NCI-H128 (cell line): ENCODE data around the gene TAS2R30.
"Not testable (repeated sequence)": the region's sequence is repeated elsewhere in the genome, so short reads cannot be mapped to it uniquely, and the experiment has no call there.

Experiments
- DNase-seq: peaks from one replicate; lab custom pipeline; 2025; ENCODE audit not compliant: unreplicated experiment; lab: John Stamatoyannopoulos, UW

The TAS2R30 gene

DNA sequence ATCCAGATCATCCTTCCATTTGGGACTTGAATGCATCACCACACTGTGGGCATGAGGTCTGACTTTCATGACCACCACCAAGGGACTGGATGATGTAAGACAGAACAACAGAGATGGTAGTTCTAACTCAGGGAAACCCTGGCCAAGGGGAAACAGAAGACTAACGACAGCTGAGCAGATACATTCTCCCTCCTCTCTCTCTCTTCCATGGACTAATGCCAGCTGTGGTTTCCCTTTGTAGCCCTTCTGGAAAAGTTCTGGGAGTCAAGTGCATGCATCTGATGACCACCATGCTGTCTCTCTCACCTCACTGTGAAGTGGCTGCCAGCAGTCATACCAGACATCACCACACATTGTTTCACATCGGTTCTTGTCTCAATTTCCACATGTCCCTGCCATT lies 3.4 kb downstream of the TAS2R30 start:
- no peak for DNase-seq

DNA sequence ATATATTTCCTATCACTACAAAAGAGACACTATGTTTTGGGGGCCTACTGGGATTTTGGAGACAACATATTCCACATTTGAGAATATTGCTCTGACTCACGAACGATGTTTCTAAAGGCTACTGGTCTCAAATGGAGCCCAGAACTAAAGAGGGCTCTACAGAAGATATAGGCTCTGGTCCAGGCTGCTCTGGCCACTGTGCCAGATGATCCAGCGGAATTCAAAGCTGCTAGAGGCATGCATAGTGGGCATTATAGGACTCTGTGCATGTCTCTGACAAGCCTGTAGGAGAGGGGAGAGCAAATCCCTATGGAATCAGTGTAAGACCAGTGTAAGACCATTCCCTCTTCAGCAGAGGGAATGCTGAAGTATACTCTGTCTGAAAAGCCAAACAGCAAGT lies 4.1 kb downstream of the TAS2R30 start:
- DNase-seq: no peak

DNA sequence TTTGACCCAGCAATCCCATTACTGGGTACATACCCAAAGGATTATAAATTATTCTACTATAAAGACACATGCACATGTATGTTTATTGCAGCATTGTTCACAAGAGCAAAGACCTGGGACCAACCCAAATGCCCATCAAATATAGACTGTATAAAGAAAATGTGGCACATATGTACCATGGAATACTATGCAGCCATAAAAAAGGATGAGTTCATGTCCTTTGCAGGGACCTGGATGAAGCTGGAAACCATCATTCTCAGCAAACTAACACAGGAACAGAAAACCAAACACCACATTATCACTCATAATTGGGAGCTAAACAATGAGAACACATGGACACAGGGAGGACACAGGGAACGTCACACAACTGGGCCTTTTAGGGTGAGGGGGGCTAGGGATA lies 20.3 kb downstream of the TAS2R30 start:
- not testable (repeated sequence) for DNase-seq

DNA sequence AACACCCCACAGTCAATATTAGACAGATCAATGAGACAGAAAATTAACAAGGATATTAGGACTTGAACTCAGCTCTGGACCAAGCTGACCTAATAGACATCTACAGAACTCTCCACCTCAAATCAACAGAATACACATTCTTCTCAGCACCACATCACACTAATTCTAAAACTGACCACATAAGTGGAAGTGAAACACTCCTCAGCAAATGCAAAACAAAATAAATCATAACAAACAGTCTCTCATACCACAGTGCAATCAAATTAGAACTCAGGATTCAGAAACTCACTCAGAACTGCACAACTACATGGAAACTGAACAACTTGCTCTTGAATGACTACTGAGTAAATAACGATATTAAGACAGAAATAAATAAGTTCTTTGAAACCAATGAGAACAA lies 23.2 kb downstream of the TAS2R30 start:
- DNase-seq: not testable (repeated sequence)

DNA sequence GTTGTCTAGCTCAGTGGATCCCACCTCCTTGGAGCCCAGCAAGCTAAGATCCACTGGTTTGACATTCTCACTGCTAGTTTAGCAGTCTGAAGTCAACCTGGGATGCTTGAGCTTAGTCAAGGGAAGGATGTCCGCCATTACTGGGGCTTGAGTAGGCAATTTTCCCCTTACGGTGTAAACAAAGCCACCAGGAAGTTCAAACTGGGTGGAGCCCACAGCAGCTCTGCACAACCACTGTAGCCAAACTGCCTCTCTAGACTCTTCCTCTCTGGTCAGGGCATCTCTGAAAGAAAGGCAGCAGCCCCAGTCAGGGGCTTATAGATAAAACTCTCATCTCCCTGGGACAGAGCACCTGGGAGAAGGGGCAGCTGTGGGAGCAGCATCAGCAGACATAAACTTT lies 25.6 kb downstream of the TAS2R30 start:
- DNase-seq: no peak

DNA sequence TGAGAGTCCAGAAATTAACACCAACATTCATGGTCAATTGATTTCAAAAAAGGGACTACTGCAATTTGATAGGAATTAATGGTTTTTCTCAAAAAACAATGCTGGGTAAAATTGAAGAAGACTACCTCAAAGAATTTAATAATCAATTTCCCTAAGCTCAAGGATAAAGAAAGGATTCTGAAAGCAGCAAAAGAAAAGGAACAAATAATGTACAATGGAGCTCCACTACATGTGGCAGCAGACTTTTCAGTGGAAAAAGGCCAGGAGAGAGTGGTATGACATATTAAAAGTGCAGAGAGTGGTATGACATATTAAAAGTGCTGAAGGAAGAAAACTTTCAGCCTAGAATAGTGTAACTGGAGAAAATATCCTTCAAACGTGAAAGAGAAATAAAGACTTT lies 26.7 kb downstream of the TAS2R30 start:
- no peak for DNase-seq

DNA sequence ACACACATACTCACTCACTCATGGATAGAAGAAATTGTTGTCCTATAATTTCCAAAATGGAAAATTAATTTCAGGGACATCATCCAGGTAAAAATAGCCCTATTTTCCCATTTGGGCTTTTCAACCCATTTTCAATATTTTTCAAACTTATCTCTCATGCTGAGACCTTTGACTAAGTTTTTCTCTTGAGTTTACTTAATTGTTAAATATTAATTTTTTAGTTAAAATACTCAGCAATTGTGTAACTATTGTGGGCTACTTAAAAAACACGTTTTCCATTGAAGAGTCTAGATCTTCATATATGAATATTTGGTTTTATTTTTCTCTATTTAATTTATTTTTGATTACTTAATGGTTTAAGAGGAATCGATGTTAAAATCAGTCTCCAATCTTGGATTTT lies 28.2 kb downstream of the TAS2R30 start:
- no peak for DNase-seq

DNA sequence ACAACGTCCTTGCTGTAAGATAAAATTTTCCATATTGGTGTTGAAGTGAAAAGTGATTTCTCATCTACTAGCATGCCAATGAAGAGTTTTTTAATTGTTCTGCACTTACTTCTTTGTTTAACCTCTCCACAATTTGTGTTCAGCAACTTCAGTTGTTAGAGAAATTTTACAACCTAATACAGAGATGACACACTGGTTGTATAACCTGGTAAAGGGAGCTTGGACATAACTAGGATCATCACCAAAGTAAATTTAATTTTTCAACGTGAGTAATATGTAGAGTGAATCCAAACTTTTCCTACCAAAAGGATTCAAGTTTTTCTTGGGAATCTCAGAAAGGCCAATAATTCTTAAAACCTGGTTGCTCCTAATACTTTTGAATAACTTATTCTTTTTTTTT lies 28.9 kb downstream of the TAS2R30 start:
- no peak for DNase-seq

DNA sequence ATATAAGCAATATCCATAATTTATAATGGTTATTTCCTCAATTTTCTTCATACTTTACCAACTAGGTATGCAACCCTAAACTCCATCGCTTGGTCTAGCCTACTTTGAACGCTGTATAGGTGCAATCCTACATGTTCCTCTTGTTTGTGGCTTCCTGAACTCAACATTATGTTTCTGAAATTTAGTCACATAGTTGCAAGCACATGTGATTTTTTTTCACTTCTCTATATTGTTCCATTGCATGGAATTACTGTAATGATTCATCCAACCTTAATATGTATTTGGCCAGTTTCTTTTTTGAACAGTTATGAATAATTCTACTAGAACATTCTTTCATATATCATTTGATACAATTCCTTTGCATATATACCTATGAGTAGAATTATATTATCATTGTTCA lies 39.5 kb downstream of the TAS2R30 start:
- not testable (repeated sequence) for DNase-seq

DNA sequence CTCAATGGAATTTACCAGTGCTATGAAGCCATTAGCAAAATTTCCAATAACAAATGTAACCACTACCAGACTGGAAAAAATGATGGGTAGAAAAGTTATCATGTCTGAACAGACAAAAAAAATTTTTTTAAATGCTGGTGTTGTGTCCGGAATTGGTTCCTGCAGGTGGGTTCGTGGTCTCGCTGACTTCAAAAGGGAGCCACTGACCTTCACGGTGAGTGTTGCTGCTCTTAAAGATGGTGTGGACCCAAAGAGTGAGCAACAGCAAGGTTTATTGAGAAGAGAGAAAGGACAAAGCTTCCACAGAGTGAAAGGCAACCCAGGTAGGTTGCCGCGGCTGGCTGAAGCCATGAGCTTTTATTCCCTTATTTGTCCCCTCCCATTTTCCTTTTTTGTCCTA lies 42.3 kb downstream of the TAS2R30 start, which contains the start of gene TAS2R43:
Gene TAS2R43 (minus strand): TSS at position 186 of the 400 bp plus-strand sequence. CDS start 84 bp downstream, at position 102.
- no peak for DNase-seq

DNA sequence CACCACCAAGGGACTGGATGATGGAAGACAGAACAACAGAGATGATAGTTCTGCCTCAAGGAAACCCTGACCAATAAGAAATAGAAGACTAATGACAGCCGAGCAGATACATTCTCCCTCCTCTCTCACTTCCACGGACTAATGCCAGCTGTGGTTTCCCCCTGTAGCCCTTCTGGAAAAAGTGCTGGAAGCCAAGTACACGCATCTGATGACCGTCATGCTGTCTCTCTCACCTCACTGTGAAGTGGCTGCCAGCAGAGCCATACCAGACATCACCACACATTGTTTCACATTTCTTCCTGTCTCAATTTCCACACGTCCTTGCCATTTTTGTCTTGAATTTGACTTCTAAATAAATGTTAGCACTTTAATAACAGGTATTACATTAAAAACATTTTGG lies 45.2 kb downstream of the TAS2R30 start:
- no peak for DNase-seq

DNA sequence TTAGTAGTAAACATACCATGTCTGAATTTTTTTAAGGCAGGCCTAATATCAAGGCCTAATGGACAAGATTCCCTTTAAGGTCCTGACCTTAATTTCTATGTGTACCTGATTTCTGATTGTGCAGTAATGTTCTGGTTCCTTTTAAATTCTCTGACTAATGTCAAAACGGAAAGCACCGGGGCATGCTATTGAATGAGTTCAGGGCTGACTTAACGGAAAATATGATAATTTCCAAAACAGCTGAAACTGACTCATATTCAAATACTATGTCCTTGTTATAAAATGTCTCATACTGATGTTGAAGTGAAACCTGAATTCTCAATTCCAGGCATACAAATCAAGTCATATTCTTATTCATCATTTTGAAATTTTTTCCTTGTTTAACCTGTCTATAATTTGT lies 49.0 kb downstream of the TAS2R30 start:
- no peak for DNase-seq
